Measurements from ENCODE around the gene DPP6. TPM values are rescaled to one million over a fixed set of nuclear protein-coding genes. Genes with fewer than 3 reads are reported as not detected.

DPP6 gene
- total RNA-seq, 1 donor from 2014 or later, result 56.3 TPM

GRCh38 chr7:154204046-154204445 is 151.8 kb downstream of the DPP6 start:
- FAIRE-seq, result no peak
- no peak for DNase-seq (ENCODE audit: low spot score in 2 of 2)

- FAIRE-seq (no peak), DNase-seq (ENCODE audit: low spot score in 2 of 2) (no peak)
Observed at GRCh38 chr7:154212861-154213260, 160.7 kb downstream of the DPP6 start.

GRCh38 chr7:154217688-154218340 is 165.6 kb downstream of the DPP6 start:
- FAIRE-seq, result no peak

GRCh38 chr7:154231732-154232131 is 179.5 kb downstream of the DPP6 start:
- FAIRE-seq (no peak), DNase-seq (ENCODE audit: low spot score in 2 of 2) (no peak)

More at GRCh38 chr7:154217688-154218340, 165.6 kb downstream of the DPP6 start:
- DNase-seq (ENCODE audit: low spot score in 2 of 2), result no peak

GRCh38 chr7:154232700-154233099 is 180.5 kb downstream of the DPP6 start:
- DNase-seq (ENCODE audit: low spot score in 2 of 2), result no peak
- no peak for FAIRE-seq

- DNase-seq (ENCODE audit: low spot score in 2 of 2), result no peak
- FAIRE-seq, result no peak
Observed at GRCh38 chr7:154241988-154242387, 189.8 kb downstream of the DPP6 start.

- DNase-seq (ENCODE audit: low spot score in 2 of 2) (no peak), FAIRE-seq (no peak)
Observed at GRCh38 chr7:154242709-154243108, 190.5 kb downstream of the DPP6 start.

- no peak for FAIRE-seq
- DNase-seq (ENCODE audit: low spot score in 2 of 2), result no peak
Observed at GRCh38 chr7:154252046-154252445, 199.8 kb downstream of the DPP6 start.

- FAIRE-seq (no peak), DNase-seq (ENCODE audit: low spot score in 2 of 2) (no peak)
Observed at GRCh38 chr7:154253810-154254209, 201.6 kb downstream of the DPP6 start.

- DNase-seq (ENCODE audit: low spot score in 2 of 2) (no peak), FAIRE-seq (no peak)
Observed at GRCh38 chr7:154255324-154255723, 203.1 kb downstream of the DPP6 start.

GRCh38 chr7:154256150-154256549 is 204.0 kb downstream of the DPP6 start:
- DNase-seq (ENCODE audit: low spot score in 2 of 2), result no peak
- no peak for FAIRE-seq

- no peak for DNase-seq (ENCODE audit: low spot score in 2 of 2)
- no peak for FAIRE-seq
Observed at GRCh38 chr7:154259396-154259795, 207.2 kb downstream of the DPP6 start.

GRCh38 chr7:154287356-154287755 is 235.2 kb downstream of the DPP6 start:
- no peak for DNase-seq (ENCODE audit: low spot score in 2 of 2)

GRCh38 chr7:154289119-154289518 is 236.9 kb downstream of the DPP6 start:
- DNase-seq (ENCODE audit: low spot score in 2 of 2) (no peak), FAIRE-seq (no peak)

More at GRCh38 chr7:154287356-154287755, 235.2 kb downstream of the DPP6 start:
- FAIRE-seq, result no peak

- FAIRE-seq (no peak), DNase-seq (ENCODE audit: low spot score in 2 of 2) (no peak)
Observed at GRCh38 chr7:154296443-154296842, 244.2 kb downstream of the DPP6 start.

- DNase-seq (ENCODE audit: low spot score in 2 of 2) (no peak), FAIRE-seq (no peak)
Observed at GRCh38 chr7:154299736-154300135, 247.5 kb downstream of the DPP6 start.

- FAIRE-seq (no peak), DNase-seq (ENCODE audit: low spot score in 2 of 2) (no peak)
Observed at GRCh38 chr7:154302380-154302779, 250.2 kb downstream of the DPP6 start.

- no peak for DNase-seq (ENCODE audit: low spot score in 2 of 2)
- FAIRE-seq, result no peak
Observed at GRCh38 chr7:154304231-154304630, 252.0 kb downstream of the DPP6 start.

- FAIRE-seq, result no peak
- peak; percentile 54 to 55 for DNase-seq (ENCODE audit: low spot score in 2 of 2)
Observed at GRCh38 chr7:154304740-154305700, 252.8 kb downstream of the DPP6 start.

- FAIRE-seq, result no peak
Observed at GRCh38 chr7:154306036-154306435, 253.8 kb downstream of the DPP6 start.

GRCh38 chr7:154308928-154309327 is 256.7 kb downstream of the DPP6 start:
- no peak for DNase-seq (ENCODE audit: low spot score in 2 of 2)
- no peak for FAIRE-seq

More at GRCh38 chr7:154306036-154306435, 253.8 kb downstream of the DPP6 start:
- DNase-seq (ENCODE audit: low spot score in 2 of 2), result no peak
